Psoas muscle (tissue), 8 donors: ENCODE results near the gene PRR5L. TPM values are rescaled to one million over a fixed set of nuclear protein-coding genes. Genes with fewer than 3 reads are reported as not detected.

ENCODE experiments used
- ATAC-seq, 4 donors: fragments of 200-7000 bp; cut with Tn5 transposase; one replicate each; pipeline ENCODE4 v1.9.1; 2020; ENCODE audit warnings: moderate library complexity in 3 of 4, mild to moderate bottlenecking in 2 of 4
- DNase-seq, 2 donors: peaks; one replicate each; pipeline ENCODE4 v3.0.0-alpha.2; 2020
- H3K27ac ChIP-seq: fragments of 200-600 bp; one replicate; pipeline ENCODE4 v1.8.0; 2022
- H3K27me3 ChIP-seq, 3 donors: fragments of 200-600 bp in 1 of 3; one replicate each; pipeline versions ENCODE4 v1.6.1 to v1.8.0; 2013 to 2022; ENCODE audit warnings: low read length in 2 of 3, mild to moderate bottlenecking in 2 of 3, moderate library complexity in 1 of 3; ENCODE audit not compliant: insufficient read depth in 3 of 3
- H3K36me3 ChIP-seq, 2 donors: fragments of 200-600 bp in 1 of 2; one replicate each; pipeline versions ENCODE4 v1.6.1 to v1.8.0; 2013 to 2022; ENCODE audit warnings: low read depth in 1 of 2, mild to moderate bottlenecking in 1 of 2, moderate library complexity in 1 of 2; ENCODE audit not compliant: insufficient read depth in 1 of 2
- H3K4me1 ChIP-seq: fragments of 200-600 bp; one replicate; pipeline ENCODE4 v1.8.0; 2022
- H3K4me3 ChIP-seq: fragments of 200-600 bp; one replicate; pipeline ENCODE4 v1.8.0; 2022; ENCODE audit warnings: mild to moderate bottlenecking
- H3K9me3 ChIP-seq: fragments of 200-600 bp; one replicate; pipeline ENCODE4 v1.8.0; 2022
- WGBS, 3 donors: extraction: QIAGEN DNeasy Blood & Tissue Kit; methylation state at CpG; one replicate each; pipeline versions ENCODE4 v1.1.6 to v1.1.7; 2013; 5-methylcytosine and 5-hydroxymethylcytosine counted together
- intact Hi-C, 2 donors: fragments of 100-400 bp; cut with DNase I; formaldehyde crosslinking; loops; one replicate each; pipeline versions ENCODE4 v1.11.0 to v1.14.2; 2022
- polyA plus RNA-seq, 3 donors: library from polyadenylated mRNA; stranded (reverse); fragments of 200-250 nt; gene quantifications; one replicate each; pipeline ENCODE4 v1.2.3, GENCODE V29; 2013
- total RNA-seq, 4 donors: library from RNA; stranded (reverse); fragmentation: NEBNext Ultra II Directional in 2 of 4; extraction: Animal tissue kit (Norgen Biotek cat#: 25700) in 2 of 4; gene quantifications; one replicate each; pipeline versions ENCODE4 v1.2.1 to v1.2.4, GENCODE V29; 2021 to 2023
- TF ChIP-seq, protein P1 (sequence below): fragments of 200-600 bp; IDR thresholded peaks from one replicate; pipeline ENCODE4 v1.8.0; 2022; ENCODE audit warnings: antibody characterized with exemption
- donor health status: healthy with polysubstance abuse.
- donor health status: DM: no; HTN: no; CAD: no; lungs with moderate emphysema.
- donor health status: Bipolar disorder and iron deficiency.
- donor health status: healthy.
- donor health status: DM: yes; HTN: yes; CAD: no.
- donor health status: DM: no; HTN: no; CAD: no.
- donor health status: DM: no; HTN: no; CAD: no.
- donor health status: DM: yes; HTN: yes; CAD: no.

Gene PRR5L
- total and polyA plus RNA-seq, 7 donors = 0.39 to 2.5 (median 0.86) TPM

DNA sequence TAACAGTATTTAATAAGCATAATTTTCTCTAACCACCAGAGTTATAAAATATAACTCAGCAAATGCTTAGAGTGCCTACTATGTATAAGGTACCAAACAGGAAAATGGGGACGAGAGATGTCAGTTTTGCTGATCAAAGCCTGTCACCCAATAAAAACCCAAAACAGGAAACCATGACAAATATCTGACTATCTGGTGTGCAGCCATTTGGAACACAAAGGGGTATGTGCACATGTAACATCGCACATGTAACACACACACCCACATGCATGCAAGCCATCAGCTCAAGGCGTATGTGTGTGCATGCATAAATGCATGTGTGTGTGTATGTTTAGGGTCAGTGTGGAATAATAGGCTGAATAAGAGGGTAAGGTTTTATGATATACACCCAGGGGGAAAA, 64.2 kb downstream of the PRR5L start:
- H3K27me3 ChIP-seq = no peaks in the 10 kb centered on the region
- H3K9me3 ChIP-seq = no peaks in the 10 kb centered on the region
- ATAC-seq = no peak
- no peak overlapping the region for H3K27ac ChIP-seq
- intact Hi-C loops = no loop called here
- TF ChIP-seq, protein P1, sequence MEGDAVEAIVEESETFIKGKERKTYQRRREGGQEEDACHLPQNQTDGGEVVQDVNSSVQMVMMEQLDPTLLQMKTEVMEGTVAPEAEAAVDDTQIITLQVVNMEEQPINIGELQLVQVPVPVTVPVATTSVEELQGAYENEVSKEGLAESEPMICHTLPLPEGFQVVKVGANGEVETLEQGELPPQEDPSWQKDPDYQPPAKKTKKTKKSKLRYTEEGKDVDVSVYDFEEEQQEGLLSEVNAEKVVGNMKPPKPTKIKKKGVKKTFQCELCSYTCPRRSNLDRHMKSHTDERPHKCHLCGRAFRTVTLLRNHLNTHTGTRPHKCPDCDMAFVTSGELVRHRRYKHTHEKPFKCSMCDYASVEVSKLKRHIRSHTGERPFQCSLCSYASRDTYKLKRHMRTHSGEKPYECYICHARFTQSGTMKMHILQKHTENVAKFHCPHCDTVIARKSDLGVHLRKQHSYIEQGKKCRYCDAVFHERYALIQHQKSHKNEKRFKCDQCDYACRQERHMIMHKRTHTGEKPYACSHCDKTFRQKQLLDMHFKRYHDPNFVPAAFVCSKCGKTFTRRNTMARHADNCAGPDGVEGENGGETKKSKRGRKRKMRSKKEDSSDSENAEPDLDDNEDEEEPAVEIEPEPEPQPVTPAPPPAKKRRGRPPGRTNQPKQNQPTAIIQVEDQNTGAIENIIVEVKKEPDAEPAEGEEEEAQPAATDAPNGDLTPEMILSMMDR = no peak
- no peak for DNase-seq
- WGBS, 3 donors = 90 to 96% (median 94%) methylated on average over 3 of the region's 3 CpGs
- H3K36me3 ChIP-seq = no peaks in the 10 kb centered on the region
- no peak overlapping the region for H3K4me3 ChIP-seq
- H3K4me1 ChIP-seq = no peaks in the 10 kb centered on the region

DNA sequence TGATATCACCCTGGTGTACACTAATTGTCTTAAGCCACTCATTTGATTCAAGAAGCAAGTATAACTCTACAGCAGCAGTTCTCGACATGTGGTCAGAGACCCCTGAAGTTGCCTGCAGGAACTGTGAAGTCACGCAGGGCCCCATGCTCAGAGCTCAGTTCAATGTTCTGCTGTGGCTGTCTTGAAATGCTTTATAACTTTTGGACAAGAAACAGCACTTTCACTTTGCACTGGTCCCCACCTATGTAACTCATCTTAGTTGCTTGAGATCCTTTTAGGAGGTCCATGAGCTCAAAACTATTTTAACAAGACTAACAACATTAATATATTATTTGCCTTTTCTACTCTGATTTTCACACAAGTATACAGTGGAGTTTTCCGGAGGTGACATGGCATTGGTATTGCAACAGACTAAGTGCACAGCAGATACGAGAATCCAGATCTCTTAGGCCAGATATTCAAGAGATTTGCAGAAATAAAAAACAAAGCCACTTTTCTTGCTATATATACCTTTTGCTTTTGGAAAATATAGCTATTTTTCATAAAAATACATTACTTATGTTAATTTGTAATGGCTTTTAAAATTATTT, 64.8 kb downstream of the PRR5L start:
- Histone ChIP-seq H3K4me3 (no peak overlapping the region), H3K36me3 (no peaks in the 10 kb centered on the region), H3K9me3 (no peaks in the 10 kb centered on the region), H3K27ac (no peak overlapping the region), H3K4me1 (no peaks in the 10 kb centered on the region), H3K27me3 (no peaks in the 10 kb centered on the region)
- DNase-seq = no peak
- TF ChIP-seq, protein P1 = no peak
- ATAC-seq = no peak
- WGBS, 3 donors = 81 to 89% (median 87%) methylated on average over 4 of the region's 4 CpGs
- intact Hi-C loops = no loop called here

- no peak overlapping the region for H3K27ac ChIP-seq
- no peaks in the 10 kb centered on the region for H3K9me3 ChIP-seq
- no peaks in the 10 kb centered on the region for H3K36me3 ChIP-seq
- DNase-seq (no peak), ATAC-seq (no peak)
- H3K4me3 ChIP-seq = no peak overlapping the region
- no peaks in the 10 kb centered on the region for H3K27me3 ChIP-seq
- 66 to 80% (median 68%) methylated on average over 1 of the region's 1 CpG for WGBS, 3 donors
- intact Hi-C loops = no loop called here
- TF ChIP-seq, protein P1 = no peak
- H3K4me1 ChIP-seq = no peaks in the 10 kb centered on the region
These were observed 65.4 kb downstream of the PRR5L start for GRCh38 chr11:36361472-36361871.

GRCh38 chr11:36361901-36362391, 65.9 kb downstream of the PRR5L start:
- 25 to 40% (median 35%) methylated on average over 11 of the region's 11 CpGs for WGBS, 3 donors

More at GRCh38 chr11:36361901-36362391, 65.9 kb downstream of the PRR5L start:
- intact Hi-C loops = no loop called here
- TF ChIP-seq, protein P1 = no peak
- Histone ChIP-seq H3K4me3 (no peak overlapping the region), H3K36me3 (no peaks in the 10 kb centered on the region), H3K27me3 (no peaks in the 10 kb centered on the region), H3K9me3 (no peaks in the 10 kb centered on the region), H3K27ac (no peak overlapping the region), H3K4me1 (no peaks in the 10 kb centered on the region)
- no peak for DNase-seq
- ATAC-seq = no peak
